Endothelial cell of umbilical vein (primary cell): Measurements from ENCODE around the gene RPS27L. TPM values are rescaled to one million over a fixed set of nuclear protein-coding genes. Genes with fewer than 3 reads are reported as not detected.

ENCODE experiments used
- BruUV-seq: library from RNA; stranded (reverse); fragments of 400-500 nt; replicated peaks from 2 replicates; lab custom pipeline; 2021; lab: Mats Ljungman, UMichigan
- CTCF ChIA-PET: fragments of 300-600, 350-600 bp; sonication (Branson Sonifier 250); formaldehyde crosslinking; loops from one replicate; lab custom pipeline; 2021; ENCODE audit warnings: antibody characterized with exemption, inconsistent platforms; lab: Charles Lee
- POLR2A ChIA-PET: fragments of 300-600, 350-600 bp; sonication (Branson Sonifier 250); formaldehyde crosslinking; loops from one replicate; lab custom pipeline; 2021; ENCODE audit warnings: antibody characterized with exemption, inconsistent platforms; lab: Charles Lee
- DNase-seq: peaks from one replicate; pipeline ENCODE4 v3.0.0-alpha.2; 2011; ENCODE audit warnings: low read depth, low spot score
- FAIRE-seq: peaks from 2 replicates; lab custom pipeline; 2011; peaks lifted over from hg19 to GRCh38; lab: Jason Lieb, UNC
- H2AFZ ChIP-seq: 2 replicates; pipeline ENCODE4 v1.6.0; 2012; ENCODE audit warnings: low read depth, low read length, control low read depth, inconsistent platforms
- H3K27ac ChIP-seq: 2 replicates; pipeline ENCODE4 v1.5.1; 2011; ENCODE audit warnings: low read depth, mild to moderate bottlenecking, control low read depth, low read length, moderate library complexity; ENCODE audit not compliant: insufficient read depth
- H3K27me3 ChIP-seq, 2 experiments: 2 replicates each; pipeline versions ENCODE4 v1.6.0 to v1.6.1; 2011; ENCODE audit warnings: low read length in 2 of 2, mixed read lengths in 1 of 2; ENCODE audit not compliant: control insufficient read depth in 2 of 2, insufficient read depth in 2 of 2
- H3K36me3 ChIP-seq, 2 experiments: 2 replicates in 1 of 2; 3 replicates in 1 of 2; pipeline ENCODE4 v1.5.1; 2011; ENCODE audit warnings: low read length in 2 of 2, mild to moderate bottlenecking in 1 of 2, moderate library complexity in 1 of 2; ENCODE audit not compliant: control insufficient read depth in 2 of 2, insufficient read depth in 2 of 2; ENCODE audit errors: extremely low read depth in 1 of 2
- H3K4me1 ChIP-seq: 3 replicates; pipeline ENCODE4 v1.5.1; 2011; ENCODE audit warnings: mild to moderate bottlenecking, low read length; ENCODE audit not compliant: control insufficient read depth, insufficient read depth; ENCODE audit errors: extremely low read depth
- H3K4me2 ChIP-seq: 2 replicates; pipeline ENCODE4 v1.6.1; 2011; ENCODE audit warnings: low read length, control low read depth, mixed read lengths; ENCODE audit not compliant: insufficient read depth
- H3K4me3 ChIP-seq, 3 experiments: fragments of 200-600 bp in 1 of 3; sonication (generic), shearing (Covaris generic) in 1 of 3; replicated peaks in 1 of 3; 2 replicates each; pipeline ENCODE4 v1.5.1; 2011 to 2016; ENCODE audit warnings: control low read depth in 3 of 3, low read length in 3 of 3, mild to moderate bottlenecking in 2 of 3, inconsistent platforms in 1 of 3, low read depth in 1 of 3, moderate library complexity in 1 of 3; ENCODE audit not compliant: insufficient read depth in 1 of 3
- H3K79me2 ChIP-seq: 2 replicates; pipeline ENCODE4 v1.6.0; 2012; ENCODE audit warnings: low read length, inconsistent platforms; ENCODE audit not compliant: control insufficient read depth, insufficient read depth
- H3K9ac ChIP-seq: replicated peaks from 2 replicates; pipeline ENCODE3; 2011; ENCODE audit warnings: low read length, control low read depth; ENCODE audit not compliant: insufficient read depth; ENCODE audit errors: extremely low read depth
- H3K9me1 ChIP-seq: replicated peaks from 3 replicates; pipeline ENCODE4 v1.6.0; 2011; ENCODE audit warnings: mild to moderate bottlenecking, low read length; ENCODE audit not compliant: control insufficient read depth, insufficient read depth; ENCODE audit errors: extremely low read depth
- H3K9me3 ChIP-seq: replicated peaks from 2 replicates; pipeline ENCODE4 v1.5.1; 2012; ENCODE audit warnings: low read length, inconsistent platforms; ENCODE audit not compliant: control insufficient read depth, insufficient read depth
- H4K20me1 ChIP-seq: replicated peaks from 2 replicates; pipeline ENCODE3; 2011; ENCODE audit warnings: mild to moderate bottlenecking, low read length; ENCODE audit not compliant: control insufficient read depth, insufficient read depth; ENCODE audit errors: extremely low read depth
- CTCF ChIP-seq, 2 donors: IDR thresholded peaks; 1 replicate in 1 of 2; 2 replicates in 1 of 2; pipeline ENCODE4 v1.5.1; 2011; ENCODE audit warnings: low read length in 2 of 2, mild to moderate bottlenecking in 2 of 2, moderate library complexity in 2 of 2, control low read depth in 1 of 2, inconsistent platforms in 1 of 2, low read depth in 1 of 2; ENCODE audit not compliant: insufficient read depth in 1 of 2; ENCODE audit errors: extremely low read depth in 1 of 2
- EZH2 ChIP-seq: IDR thresholded peaks from 2 replicates; pipeline ENCODE4 v1.6.1; 2012; ENCODE audit warnings: borderline replicate concordance, low read depth, mild to moderate bottlenecking, moderate library complexity, low read length, inconsistent platforms; ENCODE audit not compliant: severe bottlenecking
- FOS ChIP-seq: IDR thresholded peaks from 2 replicates; pipeline ENCODE4 v1.6.1; 2011; ENCODE audit warnings: mild to moderate bottlenecking, low read length, moderate library complexity, borderline replicate concordance; ENCODE audit not compliant: insufficient read depth
- GATA2 ChIP-seq: IDR thresholded peaks from 2 replicates; pipeline ENCODE4 v1.7.0; 2011; ENCODE audit warnings: low read depth, mild to moderate bottlenecking, moderate library complexity, mixed read lengths, low read length; ENCODE audit not compliant: insufficient read length, insufficient read depth
- JUN ChIP-seq: IDR thresholded peaks from 2 replicates; pipeline ENCODE4 v1.6.1; 2011; ENCODE audit warnings: borderline replicate concordance, low read depth; ENCODE audit not compliant: insufficient read length, insufficient read depth
- MAX ChIP-seq: IDR thresholded peaks from 2 replicates; pipeline ENCODE4 v1.6.1; 2011; ENCODE audit not compliant: insufficient read depth, insufficient read length
- MYC ChIP-seq: IDR thresholded peaks from one replicate; pipeline ENCODE4 v1.6.1; 2011; ENCODE audit warnings: mild to moderate bottlenecking, low read depth, low read length
- POLR2A ChIP-seq: IDR thresholded peaks from 2 replicates; pipeline ENCODE4 v1.6.1; 2012; ENCODE audit warnings: low read depth, mild to moderate bottlenecking, control low read depth, low read length
- POLR2AphosphoS5 ChIP-seq: IDR thresholded peaks from 2 replicates; pipeline ENCODE4 v1.6.1; 2012; ENCODE audit warnings: low read depth, mild to moderate bottlenecking, control low read depth, low read length, moderate library complexity; ENCODE audit not compliant: insufficient read depth
- dilution Hi-C: fragments of 300-500 bp; cut with MboI; formaldehyde crosslinking; loops from one replicate; pipeline ENCODE4 v1.15.0; 2019; ENCODE audit warnings: low sequenced_read_pairs; ENCODE audit not compliant: extremely low pct_ligation_motif_present
- intact Hi-C: fragments of 100-400 bp; cut with micrococcal nuclease; formaldehyde crosslinking; loops from one replicate; pipeline ENCODE4 v1.10.0; 2022
- polyA plus RNA-seq, 4 experiments: library from polyadenylated mRNA; depleted of rRNA in 3 of 4; stranded (reverse) in 3 of 4; unstranded in 1 of 4; fragments of >200 nt; gene quantifications; 2 replicates each; pipeline versions ENCODE4 v1.2.1 to v1.2.3, GENCODE V29; 2011 to 2012; ENCODE audit warnings: missing spikeins in 1 of 4
- total RNA-seq: library from RNA; stranded (reverse); gene quantifications from 2 replicates; pipeline ENCODE4 v1.2.3, GENCODE V29; 2021

RPS27L gene
- total and polyA plus RNA-seq, 2 donors (not counting 3 experiments of a cell fraction or from before 2014, with no cell fraction given) = 163 to 345 TPM

GRCh38 chr15:63133786-63134185 is 23.5 kb downstream of the RPS27L start:
- POLR2A ChIA-PET = no interaction called here
- H3K36me3 ChIP-seq = peaks cover 0 to 5% of the 10 kb centered on the region in 2 experiments
- peak overlapping the region; percentile 42 for H3K4me2 ChIP-seq

More at GRCh38 chr15:63133786-63134185, 23.5 kb downstream of the RPS27L start:
- BruUV-seq = no TSS peak
- no peak for FAIRE-seq
- H4K20me1 ChIP-seq = no peaks in the 10 kb centered on the region
- peak overlapping the region; percentile 96 for H3K27ac ChIP-seq
- CTCF ChIA-PET = interaction anchor here (1.3 to 1.5 kb wide), 2 partner anchors 9 to 85 kb away, joined by 3 to 5 read pairs; no protein-coding TSS in a partner anchor
- TF ChIP-seq MYC (no peak), EZH2 (no peak), JUN (no peak), FOS (peak; percentile 66), GATA2 (peak; percentile 21), POLR2AphosphoS5 (no peak), POLR2A (no peak), MAX (no peak), CTCF (IDR thresholded peaks at IDR 0.05; ENCODE audit: extremely low read depth in 1 of 2, insufficient read depth in 1 of 2, low read depth in 1 of 2, low read length in 2 of 2) (no peak)
- H2AFZ ChIP-seq = no peak overlapping the region
- dilution Hi-C loops = no loop called here
- peak overlapping the region; percentile 62 for H3K9ac ChIP-seq
- DNase-seq = peak; percentile 52
- no peaks in the 10 kb centered on the region for H3K79me2 ChIP-seq
- H3K4me1 ChIP-seq = peaks cover 36% of the 10 kb centered on the region
- intact Hi-C loops = loop anchor here (2.0 kb wide), 1 partner anchor 237 kb away; no protein-coding TSS in a partner anchor
- H3K9me1 ChIP-seq = no peaks in the 10 kb centered on the region
- no peaks in the 10 kb centered on the region for H3K9me3 ChIP-seq
- no peak overlapping the region for H3K4me3 ChIP-seq
- H3K27me3 ChIP-seq = no peaks in the 10 kb centered on the region
